GM18526 (cell line): ENCODE data around the gene MCEMP1.

Experiments used
- POLR2A ChIP-seq: IDR thresholded peaks from 3 replicates; pipeline ENCODE4 v1.6.1; 2011; ENCODE audit not compliant: insufficient read length; ENCODE audit errors: extremely low read depth

The MCEMP1 gene

DNA sequence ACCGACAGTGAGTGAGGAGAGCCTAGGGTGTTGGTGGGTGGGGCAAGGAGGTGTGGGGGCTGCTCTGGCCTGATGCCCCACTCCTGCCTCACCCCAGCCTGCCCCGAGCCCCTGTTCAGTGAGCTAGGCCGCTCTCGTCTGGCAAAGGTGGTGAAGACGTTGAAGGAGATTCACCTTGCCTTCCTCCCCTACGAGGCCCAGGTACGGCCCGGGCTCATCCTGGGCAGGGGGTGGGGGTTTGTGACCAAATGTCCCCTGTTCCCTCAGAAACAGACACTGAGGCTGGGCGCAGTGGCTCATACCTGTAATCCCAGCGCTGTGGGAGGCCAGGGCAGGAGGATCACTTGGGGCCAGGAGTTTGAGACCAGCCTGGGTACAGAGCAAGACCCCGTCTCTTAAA, 36.1 kb upstream of the MCEMP1 start:
- TF ChIP-seq POLR2A: no peak

DNA sequence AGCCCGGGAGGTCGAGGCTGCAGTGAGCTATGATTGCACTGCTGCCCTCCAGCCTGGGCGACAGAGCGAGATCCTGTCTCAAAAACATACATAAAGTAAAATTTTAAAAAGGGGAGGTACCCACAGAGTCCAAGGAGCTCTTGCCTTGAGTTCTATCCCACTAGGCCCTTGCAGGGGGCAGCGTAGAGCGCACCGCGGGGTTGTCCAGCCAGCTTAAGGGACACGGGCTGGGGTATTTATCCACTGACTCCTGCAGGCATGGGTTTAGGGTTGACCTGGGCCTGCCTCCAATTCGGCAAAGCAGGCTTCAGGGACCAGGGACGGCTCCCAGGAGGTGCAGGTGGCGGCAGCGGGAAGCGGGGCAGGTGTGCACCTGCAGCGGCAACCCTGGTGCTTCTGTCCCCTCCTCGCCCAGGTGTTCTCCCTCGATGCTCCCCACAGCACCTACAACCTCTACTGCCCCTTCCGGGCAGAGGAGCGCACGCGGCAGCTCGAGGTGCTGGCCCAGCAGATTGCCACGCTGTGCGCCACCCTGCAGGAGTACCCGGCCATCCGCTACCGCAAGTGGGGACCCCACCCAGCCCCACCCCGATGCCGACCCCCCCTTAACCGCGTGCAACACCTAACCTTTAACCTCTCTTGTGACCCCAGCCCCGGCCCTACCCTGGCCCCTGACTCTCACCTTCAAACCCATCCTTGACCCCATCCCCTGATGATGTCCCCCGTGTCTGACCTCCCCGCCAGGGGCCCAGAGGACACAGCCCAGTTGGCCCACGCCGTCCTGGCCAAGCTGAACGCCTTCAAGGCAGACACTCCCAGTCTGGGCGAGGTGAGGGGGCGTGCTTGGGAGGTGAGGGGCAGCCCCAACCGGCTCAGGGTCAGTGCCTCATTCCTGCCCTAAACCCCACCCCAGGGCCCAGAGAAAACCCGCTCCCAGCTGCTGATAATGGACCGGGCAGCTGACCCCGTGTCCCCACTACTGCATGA, 35.3 kb upstream of the MCEMP1 start:
- no peak for TF ChIP-seq POLR2A

DNA sequence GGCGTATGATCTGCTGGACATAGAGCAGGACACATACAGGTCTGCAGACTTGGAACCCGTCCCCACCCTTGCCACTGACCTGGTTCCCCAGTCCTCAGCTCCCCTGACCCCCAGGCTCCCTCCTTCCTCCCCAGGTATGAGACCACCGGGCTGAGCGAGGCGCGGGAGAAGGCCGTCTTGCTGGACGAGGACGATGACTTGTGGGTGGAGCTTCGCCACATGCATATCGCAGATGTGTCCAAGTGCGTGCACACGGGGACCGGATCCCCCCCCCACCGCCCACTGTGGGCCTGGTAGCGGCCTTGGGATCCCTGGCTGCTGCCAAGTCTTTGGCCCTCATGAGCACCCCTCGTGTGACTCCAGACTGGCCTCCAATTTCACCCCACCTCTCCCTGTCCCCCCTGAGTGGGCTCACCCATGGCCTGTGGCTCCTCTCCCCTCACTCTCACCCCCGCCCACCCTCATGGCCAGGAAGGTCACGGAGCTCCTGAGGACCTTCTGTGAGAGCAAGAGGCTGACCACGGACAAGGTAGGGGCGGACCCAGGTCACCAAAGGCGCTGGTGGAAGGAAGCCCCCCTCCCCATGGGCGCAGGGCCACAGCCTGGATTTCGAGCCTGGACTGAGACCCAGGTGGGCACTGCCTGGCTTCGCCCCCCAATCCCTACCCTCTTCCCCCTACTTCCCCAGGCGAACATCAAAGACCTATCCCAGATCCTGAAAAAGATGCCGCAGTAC, 34.4 kb upstream of the MCEMP1 start:
- TF ChIP-seq POLR2A: no peak

DNA sequence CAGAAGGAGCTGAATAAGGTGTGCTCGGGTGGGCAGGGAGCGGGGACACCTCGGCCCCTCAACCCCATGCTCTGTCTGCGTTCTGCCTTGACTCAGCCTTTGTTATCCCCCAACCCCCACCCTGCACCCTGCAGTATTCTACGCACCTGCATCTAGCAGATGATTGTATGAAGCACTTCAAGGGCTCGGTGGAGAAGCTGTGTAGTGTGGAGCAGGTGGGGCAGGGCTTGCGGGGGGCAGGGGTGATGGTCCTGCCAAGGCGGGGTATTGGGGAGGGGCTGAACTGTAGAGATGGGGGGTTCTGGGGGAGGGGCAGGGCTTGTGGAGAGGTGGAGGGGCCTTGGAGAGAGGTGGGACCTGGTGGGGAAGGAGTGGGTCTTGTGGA, 33.9 kb upstream of the MCEMP1 start:
- no peak for TF ChIP-seq POLR2A

DNA sequence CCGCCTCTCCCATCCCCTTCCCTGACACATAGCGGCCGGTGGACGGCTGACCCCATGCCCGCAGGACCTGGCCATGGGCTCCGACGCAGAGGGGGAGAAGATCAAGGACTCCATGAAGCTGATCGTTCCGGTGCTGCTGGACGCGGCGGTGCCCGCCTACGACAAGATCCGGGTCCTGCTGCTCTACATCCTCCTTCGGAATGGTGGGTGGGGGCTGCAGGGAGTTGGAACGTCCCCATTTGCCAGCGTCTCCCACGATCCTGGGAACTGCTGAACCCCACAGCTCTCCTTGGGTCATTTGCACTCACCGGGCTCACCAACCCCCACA, 32.4 kb upstream of the MCEMP1 start:
- TF ChIP-seq POLR2A: no peak

DNA sequence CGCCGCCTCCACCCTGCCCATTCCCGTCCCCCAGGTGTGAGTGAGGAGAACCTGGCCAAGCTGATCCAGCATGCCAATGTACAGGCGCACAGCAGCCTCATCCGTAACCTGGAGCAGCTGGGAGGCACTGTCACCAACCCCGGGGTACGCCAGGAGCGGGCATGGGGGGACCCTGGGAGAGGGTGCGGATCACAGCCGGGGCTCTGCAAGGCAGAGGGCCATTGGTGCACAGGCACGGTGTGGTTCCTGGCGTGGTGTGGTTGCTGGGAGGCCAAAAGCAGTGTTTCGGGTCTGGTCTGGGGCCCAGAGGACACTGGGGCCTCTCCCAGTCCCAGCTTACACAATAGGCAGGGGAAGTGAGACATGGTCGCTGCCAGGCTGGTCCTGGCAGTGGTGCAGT, 31.7 kb upstream of the MCEMP1 start:
- no peak for TF ChIP-seq POLR2A

DNA sequence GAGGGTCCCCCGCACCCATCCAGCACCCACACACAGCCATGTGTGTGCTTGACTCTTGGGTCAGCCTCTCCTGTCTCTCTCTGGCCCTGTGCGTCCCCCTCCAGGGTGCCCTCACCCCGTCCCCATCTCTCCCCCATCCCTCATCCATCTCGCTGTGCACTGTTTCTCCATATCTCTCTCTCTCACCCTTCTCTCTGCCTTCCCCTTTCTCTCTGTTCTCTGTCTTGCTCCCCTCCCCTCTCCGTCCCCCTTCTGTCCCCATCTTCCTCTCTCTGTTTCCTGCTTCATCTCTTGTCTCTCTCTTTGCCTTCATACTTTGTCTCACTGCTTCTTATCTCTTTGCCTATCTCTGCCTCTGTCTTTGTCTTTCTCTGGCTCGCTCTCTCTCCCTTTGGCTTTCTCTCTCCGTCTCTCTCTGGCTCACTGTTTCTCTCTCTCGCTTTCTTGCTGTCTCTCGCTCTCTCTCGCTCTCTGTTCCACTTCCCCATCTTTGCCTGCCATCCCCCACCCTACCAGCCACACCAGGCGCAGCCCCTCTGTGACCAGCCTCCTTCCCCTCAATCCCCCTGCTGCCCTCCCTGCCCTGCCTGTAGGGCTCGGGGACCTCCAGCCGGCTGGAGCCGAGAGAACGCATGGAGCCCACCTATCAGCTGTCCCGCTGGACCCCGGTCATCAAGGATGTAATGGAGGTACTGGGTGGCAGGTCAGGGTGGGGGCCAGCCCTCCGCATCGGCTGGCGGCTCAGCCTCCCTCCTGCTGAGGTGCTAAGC, 31.0 kb upstream of the MCEMP1 start:
- no peak for TF ChIP-seq POLR2A

DNA sequence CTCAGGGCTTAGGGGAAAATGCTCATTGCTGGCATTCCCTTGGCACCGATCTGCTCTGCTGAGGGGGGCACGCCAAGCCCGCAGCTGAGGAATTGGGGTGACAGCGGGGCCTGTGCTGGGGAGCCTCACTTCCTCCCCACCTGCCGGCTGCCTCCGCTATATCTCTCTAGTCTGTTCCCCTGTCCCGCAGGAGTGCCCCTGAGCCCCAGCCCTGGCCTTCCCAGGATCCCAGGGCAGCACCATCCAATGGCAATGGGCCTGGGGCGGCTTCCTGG, 30.5 kb upstream of the MCEMP1 start:
- TF ChIP-seq POLR2A: no peak

DNA sequence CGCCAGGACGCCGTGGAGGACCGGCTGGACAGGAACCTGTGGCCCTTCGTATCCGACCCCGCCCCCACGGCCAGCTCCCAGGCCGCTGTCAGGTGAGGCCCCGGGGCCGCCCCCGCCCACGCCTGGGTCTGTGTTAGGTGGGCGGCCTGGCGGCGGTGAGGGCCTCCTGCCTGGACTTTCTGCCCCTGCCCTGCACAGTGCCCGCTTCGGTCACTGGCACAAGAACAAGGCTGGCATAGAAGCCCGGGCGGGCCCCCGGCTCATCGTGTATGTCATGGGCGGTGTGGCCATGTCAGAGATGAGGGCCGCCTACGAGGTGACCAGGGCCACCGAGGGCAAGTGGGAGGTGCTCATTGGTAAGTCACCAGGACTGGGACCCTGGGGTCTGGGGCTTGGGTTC, 29.7 kb upstream of the MCEMP1 start:
- no peak for TF ChIP-seq POLR2A

DNA sequence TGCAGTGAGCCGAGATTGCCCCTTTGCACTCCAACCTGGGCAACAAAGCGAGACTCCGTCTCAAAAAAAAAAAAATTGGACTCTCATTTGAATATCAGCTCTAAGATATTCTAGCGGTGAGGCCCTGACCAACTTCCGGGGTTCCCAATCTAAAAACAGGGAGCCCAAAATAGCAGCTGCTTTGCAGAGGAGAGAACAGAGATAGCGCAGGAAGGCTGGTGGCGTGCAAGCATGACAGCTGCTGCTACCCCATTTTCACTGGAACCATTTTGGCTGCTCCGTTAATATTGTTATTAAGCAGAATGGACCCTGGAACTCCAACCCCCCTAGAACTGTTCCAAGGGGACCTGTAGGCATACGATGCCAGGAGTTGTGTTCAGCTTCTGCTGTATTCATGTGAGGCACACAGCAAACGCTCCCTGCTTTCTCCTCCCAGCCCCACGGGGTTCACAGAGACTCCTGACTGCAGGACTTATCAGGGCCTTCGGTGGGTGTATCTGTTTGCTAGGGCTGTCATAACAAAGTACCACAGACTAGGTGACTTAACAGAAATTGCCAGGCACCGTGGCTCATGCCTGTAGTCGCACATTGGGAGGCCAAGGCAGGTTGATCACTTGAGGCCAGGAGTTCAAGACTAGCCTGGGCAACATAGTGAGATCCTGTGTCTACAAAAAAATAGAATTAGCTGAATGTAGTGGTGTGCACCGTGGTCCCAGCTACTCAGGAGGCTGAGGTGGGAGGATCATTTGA, 28.4 kb upstream of the MCEMP1 start:
- TF ChIP-seq POLR2A: no peak

DNA sequence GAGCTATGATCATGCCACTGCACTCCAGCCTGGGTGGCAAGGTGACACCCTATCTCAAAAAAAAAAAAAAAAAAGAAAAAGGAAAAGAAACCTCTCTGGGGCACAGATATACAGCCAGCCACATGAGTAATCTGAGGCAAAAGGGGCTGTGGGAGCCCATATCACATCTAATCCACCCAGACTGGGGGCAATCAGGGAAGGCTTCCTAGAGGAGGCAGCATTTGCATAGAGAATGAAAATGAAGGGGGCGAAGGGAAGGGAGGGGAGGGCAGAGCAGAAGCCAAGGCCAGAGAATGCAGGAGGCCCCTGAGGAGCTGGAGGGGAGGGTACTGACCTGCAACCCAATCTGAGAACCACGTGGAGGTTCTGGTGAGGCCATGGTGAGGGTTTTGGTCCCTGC, 26.7 kb upstream of the MCEMP1 start:
- no peak for TF ChIP-seq POLR2A

DNA sequence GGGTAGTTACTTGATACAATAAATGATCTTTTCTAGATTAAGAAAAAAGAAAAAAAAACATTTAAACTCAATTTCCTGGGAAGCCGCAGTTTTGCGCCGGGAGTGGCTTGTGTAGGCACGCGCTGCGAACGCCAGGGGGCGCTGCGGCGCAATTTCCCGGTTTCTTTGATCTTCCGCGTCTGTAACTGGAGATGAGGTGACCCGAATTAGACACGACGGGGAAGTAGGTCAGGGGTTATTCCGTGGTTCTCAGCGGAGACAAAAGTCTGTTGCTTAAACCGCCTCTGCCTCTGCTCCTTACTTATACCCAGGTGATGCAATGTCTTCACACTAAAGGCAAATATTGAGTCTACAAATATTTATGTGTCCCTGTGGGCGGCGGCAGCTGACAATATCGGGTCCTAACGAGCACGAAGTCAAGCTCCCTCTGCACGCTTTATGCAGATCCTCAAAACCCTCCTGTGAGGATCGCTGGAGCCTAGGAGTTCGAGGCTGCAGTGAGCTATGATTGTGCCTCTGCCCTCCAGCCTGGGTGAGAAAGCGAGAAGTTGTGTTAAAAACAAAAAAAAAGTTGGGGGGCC, 24.7 kb upstream of the MCEMP1 start:
- TF ChIP-seq POLR2A: no peak

DNA sequence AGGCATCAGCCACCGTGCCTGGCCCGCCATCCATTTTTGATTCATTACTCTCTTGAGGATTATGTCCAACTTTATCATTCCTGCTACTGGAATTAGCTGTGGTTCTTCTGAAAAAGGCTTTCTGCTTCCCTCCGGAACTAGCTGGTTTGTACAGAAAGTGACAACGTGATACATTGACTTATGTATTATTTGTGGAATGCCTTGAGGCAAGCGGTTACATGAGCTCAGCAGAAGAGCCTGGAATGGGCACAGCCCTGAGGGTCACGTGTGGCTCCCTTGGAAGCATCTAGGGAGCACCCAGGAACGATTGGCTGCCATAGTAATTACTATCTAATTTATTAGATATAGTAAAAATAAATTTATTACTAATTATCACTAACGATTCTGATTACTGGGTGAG, 22.5 kb upstream of the MCEMP1 start:
- TF ChIP-seq POLR2A: no peak

DNA sequence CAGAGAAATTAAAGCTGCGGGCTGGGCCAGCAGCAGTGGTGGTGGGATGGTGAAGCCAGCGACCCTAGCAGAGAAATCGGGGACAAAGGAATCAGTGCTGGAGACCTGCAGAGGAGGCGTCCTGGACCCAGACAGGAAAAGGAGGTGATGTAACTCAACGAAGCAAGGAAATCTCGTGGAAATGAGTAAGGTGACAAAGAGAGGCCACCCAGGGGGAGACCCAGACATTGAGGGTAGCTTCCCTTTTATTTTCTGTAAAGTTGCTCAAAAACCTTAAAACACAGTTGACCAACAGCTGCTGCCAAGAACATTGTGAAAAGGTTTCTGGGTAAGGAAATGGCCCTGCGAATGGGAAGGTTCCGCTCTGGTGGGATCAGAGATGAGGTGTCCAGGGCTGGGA, 21.3 kb upstream of the MCEMP1 start:
- no peak for TF ChIP-seq POLR2A
